Hepatocyte (in vitro differentiated cells): Measurements from ENCODE around the gene SLC7A5. TPM values are rescaled to one million over a fixed set of nuclear protein-coding genes. Genes with fewer than 3 reads are reported as not detected.

Experiments
- DNase-seq: peaks from one replicate; pipeline ENCODE4 v3.0.0-alpha.2; 2016; ENCODE audit warnings: low spot score
- H2AFZ ChIP-seq: fragments of 200-600 bp; sonication (generic); 2 replicates; pipeline ENCODE4 v1.6.0; 2016; ENCODE audit warnings: antibody characterized with exemption, mild to moderate bottlenecking
- H3K27ac ChIP-seq: fragments of 200-600 bp; sonication (generic); 2 replicates; pipeline ENCODE4 v1.5.1; 2016; ENCODE audit warnings: mild to moderate bottlenecking
- H3K27me3 ChIP-seq: fragments of 200-600 bp; sonication (generic); 2 replicates; pipeline ENCODE4 v1.6.1; 2016
- H3K36me3 ChIP-seq: fragments of 200-600 bp; sonication (generic); replicated peaks from 2 replicates; pipeline ENCODE4 v1.5.1; 2016; ENCODE audit warnings: low read depth; ENCODE audit not compliant: insufficient read depth
- H3K4me1 ChIP-seq: fragments of 200-600 bp; sonication (generic); 2 replicates; pipeline ENCODE4 v1.5.1; 2016; ENCODE audit warnings: mild to moderate bottlenecking, moderate library complexity; ENCODE audit not compliant: insufficient read depth
- H3K4me2 ChIP-seq: fragments of 200-600 bp; sonication (generic); 2 replicates; pipeline ENCODE4 v1.6.0; 2016
- H3K4me3 ChIP-seq: fragments of 200-600 bp; sonication (generic); 2 replicates; pipeline ENCODE4 v1.5.1; 2016; ENCODE audit warnings: mild to moderate bottlenecking
- H3K79me2 ChIP-seq: fragments of 200-600 bp; sonication (generic); 2 replicates; pipeline ENCODE4 v1.6.0; 2017; ENCODE audit warnings: mild to moderate bottlenecking
- H3K9me2 ChIP-seq: fragments of 200-600 bp; sonication (generic); replicated peaks from 2 replicates; pipeline ENCODE4 v1.6.0; 2017; ENCODE audit warnings: mild to moderate bottlenecking; ENCODE audit not compliant: insufficient read depth
- H3K9me3 ChIP-seq: fragments of 200-600 bp; sonication (generic); 2 replicates; pipeline ENCODE4 v1.5.1; 2016; ENCODE audit warnings: low read depth, mild to moderate bottlenecking
- H4K20me1 ChIP-seq: fragments of 200-600 bp; sonication (generic); 2 replicates; pipeline ENCODE4 v1.6.0; 2016; ENCODE audit warnings: mild to moderate bottlenecking; ENCODE audit not compliant: insufficient read depth, poor library complexity, severe bottlenecking
- CTCF ChIP-seq: fragments of 200-600 bp; sonication (generic); IDR thresholded peaks from 2 replicates; pipeline ENCODE4 v1.5.1; 2016; ENCODE audit warnings: antibody characterized with exemption, mild to moderate bottlenecking; ENCODE audit not compliant: poor library complexity
- EZH2 ChIP-seq: fragments of 200-600 bp; sonication (generic); IDR thresholded peaks from 2 replicates; pipeline ENCODE4 v1.6.1; 2016; ENCODE audit warnings: antibody characterized with exemption, mild to moderate bottlenecking, borderline replicate concordance
- EZH2phosphoT487 ChIP-seq: fragments of 200-600 bp; sonication (generic); IDR thresholded peaks from one replicate; pipeline ENCODE4 v1.6.1; 2018; ENCODE audit warnings: antibody characterized with exemption, mild to moderate bottlenecking, low read depth, moderate library complexity; ENCODE audit not compliant: unreplicated experiment, severe bottlenecking
- WGBS: methylation state at CpG from one replicate; pipeline ENCODE4 v1.1.6; 2016; ENCODE audit warnings: low lambda C conversion rate; ENCODE audit errors: missing lambda C conversion rate; 5-methylcytosine and 5-hydroxymethylcytosine counted together
- polyA plus RNA-seq: library from polyadenylated mRNA; unstranded; fragments of >200 nt; fragmentation: Nextera tagmentation; extraction: Ambion mirVana; gene quantifications from 2 replicates; pipeline ENCODE4 v1.2.1, GENCODE V29; 2016
- total RNA-seq: library from RNA; depleted of rRNA; stranded (reverse); fragments of >200 nt; gene quantifications from 2 replicates; pipeline ENCODE4 v1.2.3, GENCODE V29; 2014

SLC7A5 gene
- total and polyA plus RNA-seq, 2 experiments from 2014 or later: 29.3 to 52.5 TPM

- no peaks in the 10 kb centered on the region for H3K36me3 ChIP-seq
- no peaks in the 10 kb centered on the region for H3K27me3 ChIP-seq
- no peak overlapping the region for H2AFZ ChIP-seq
- no peaks in the 10 kb centered on the region for H3K9me3 ChIP-seq
- no peak overlapping the region for H3K4me3 ChIP-seq
- peaks cover 8% of the 10 kb centered on the region for H3K4me1 ChIP-seq
- H3K27ac ChIP-seq: no peak overlapping the region
- H4K20me1 ChIP-seq: no peaks in the 10 kb centered on the region
- no peaks in the 10 kb centered on the region for H3K9me2 ChIP-seq
- H3K4me2 ChIP-seq: no peak overlapping the region
- H3K79me2 ChIP-seq: peaks cover 21% of the 10 kb centered on the region
- 87% methylated on average over 17 of the region's 17 CpGs for WGBS
- TF ChIP-seq EZH2 (no peak), CTCF (no peak), EZH2phosphoT487 (no peak)
- DNase-seq: no peak
Observed at GRCh38 chr16:87842209-87842869, 27.0 kb downstream of the SLC7A5 start.

GRCh38 chr16:87841340-87842208 is 27.7 kb downstream of the SLC7A5 start:
- no peak overlapping the region for H3K4me2 ChIP-seq
- H3K36me3 ChIP-seq: no peaks in the 10 kb centered on the region
- WGBS: 96% methylated on average over 22 of the region's 22 CpGs
- no peaks in the 10 kb centered on the region for H4K20me1 ChIP-seq
- H3K79me2 ChIP-seq: peaks cover 15% of the 10 kb centered on the region
- H3K27me3 ChIP-seq: no peaks in the 10 kb centered on the region
- no peak overlapping the region for H3K27ac ChIP-seq
- no peak overlapping the region for H2AFZ ChIP-seq
- TF ChIP-seq CTCF: no peak
- no peak for TF ChIP-seq EZH2
- TF ChIP-seq EZH2phosphoT487: no peak
- no peak for DNase-seq
- H3K4me3 ChIP-seq: no peak overlapping the region
- H3K4me1 ChIP-seq: peaks cover 8% of the 10 kb centered on the region
- no peaks in the 10 kb centered on the region for H3K9me2 ChIP-seq
- no peaks in the 10 kb centered on the region for H3K9me3 ChIP-seq

- peaks cover 8% of the 10 kb centered on the region for H3K4me1 ChIP-seq
- H2AFZ ChIP-seq: no peak overlapping the region
- no peaks in the 10 kb centered on the region for H4K20me1 ChIP-seq
- H3K9me2 ChIP-seq: no peaks in the 10 kb centered on the region
- H3K27me3 ChIP-seq: no peaks in the 10 kb centered on the region
- H3K27ac ChIP-seq: no peak overlapping the region
- H3K36me3 ChIP-seq: no peaks in the 10 kb centered on the region
- no peaks in the 10 kb centered on the region for H3K9me3 ChIP-seq
- H3K4me3 ChIP-seq: no peak overlapping the region
- no peak for DNase-seq
- peaks cover 11% of the 10 kb centered on the region for H3K79me2 ChIP-seq
- TF ChIP-seq EZH2phosphoT487 (no peak), EZH2 (no peak), CTCF (no peak)
- no peak overlapping the region for H3K4me2 ChIP-seq
- 87% methylated on average over 29 of the region's 29 CpGs for WGBS
Observed at GRCh38 chr16:87840271-87840978, 28.9 kb downstream of the SLC7A5 start.
